GM12892 (cell line): ENCODE results near the gene AFDN.

Experiments used
- POLR2A ChIP-seq: IDR thresholded peaks from 2 replicates; pipeline ENCODE4 v1.6.1; 2011; ENCODE audit warnings: low read depth, low read length, control low read depth
- POLR2AphosphoS5 ChIP-seq: IDR thresholded peaks from 2 replicates; pipeline ENCODE4 v1.6.1; 2011; ENCODE audit warnings: low read depth, low read length, control low read depth
- TAF1 ChIP-seq: IDR thresholded peaks from 2 replicates; pipeline ENCODE4 v1.6.1; 2011; ENCODE audit warnings: low read depth, mild to moderate bottlenecking, control low read depth, low read length, borderline replicate concordance

- TF ChIP-seq TAF1 (no peak), POLR2AphosphoS5 (no peak), POLR2A (no peak)
Observed at GRCh38 chr6:167946604-167947003, 119.9 kb downstream of the AFDN start.
